Activated CD4-positive, alpha-beta T cell treated with anti-CD3 and anti-CD28 coated beads, Interleukin-2, amount 50 U/mL, for 24 hours (primary cell): ENCODE measurements around the gene GNB5.
A peak's percentile ranks its signal among the peaks of the same experiment; 100 is the strongest.
"Not testable (repeated sequence)": the region's sequence is repeated elsewhere in the genome, so short reads cannot be mapped to it uniquely, and the experiment has no call there.

Experiments
- DNase-seq, 2 donors: peaks; one replicate each; pipeline ENCODE4 v3.0.0-alpha.2; 2020; ENCODE audit warnings: low read depth in 1 of 2, low spot score in 1 of 2

Gene GNB5

GRCh38 chr15:52113708-52114107 is 77.5 kb downstream of the GNB5 start:
- no peak for DNase-seq

- no peak for DNase-seq
Observed at GRCh38 chr15:52113235-52113634, 78.0 kb downstream of the GNB5 start.

- peak; percentile 11 to 20 for DNase-seq
Observed at GRCh38 chr15:52112203-52112750, 78.9 kb downstream of the GNB5 start.

- DNase-seq = no peak
Observed at GRCh38 chr15:52111517-52112202, 79.5 kb downstream of the GNB5 start.

GRCh38 chr15:52109559-52110451 is 81.4 kb downstream of the GNB5 start:
- no peak for DNase-seq

- DNase-seq = no peak
Observed at GRCh38 chr15:52107238-52107637, 84.0 kb downstream of the GNB5 start.

GRCh38 chr15:52106641-52107040 is 84.6 kb downstream of the GNB5 start:
- DNase-seq = no peak

GRCh38 chr15:52105846-52106245 is 85.3 kb downstream of the GNB5 start:
- no peak for DNase-seq

- DNase-seq = no peak
Observed at GRCh38 chr15:52104532-52105004, 86.6 kb downstream of the GNB5 start.

- DNase-seq = no peak
Observed at GRCh38 chr15:52103217-52104207, 87.7 kb downstream of the GNB5 start.

- DNase-seq = no peak
Observed at GRCh38 chr15:52102463-52102862, 88.7 kb downstream of the GNB5 start.

GRCh38 chr15:52101542-52102323 is 89.5 kb downstream of the GNB5 start:
- no peak for DNase-seq

- no peak for DNase-seq
Observed at GRCh38 chr15:52100807-52101442, 90.3 kb downstream of the GNB5 start.

GRCh38 chr15:52099651-52100272 is 91.4 kb downstream of the GNB5 start:
- no peak for DNase-seq

GRCh38 chr15:52098323-52098722 is 92.9 kb downstream of the GNB5 start:
- DNase-seq = no peak

- DNase-seq = no peak
Observed at GRCh38 chr15:52097180-52097579, 94.0 kb downstream of the GNB5 start.

- DNase-seq = not testable (repeated sequence)
Observed at GRCh38 chr15:52096536-52096935, 94.7 kb downstream of the GNB5 start.

- no peak for DNase-seq
Observed at GRCh38 chr15:52095597-52096262, 95.5 kb downstream of the GNB5 start.
